ENCODE data around the gene ANK3.

The ANK3 gene

GRCh38 chr10:60187691-60188090 is 202.0 kb downstream of the ANK3 start:
- no peaks in the 10 kb centered on the region for H3K79me1 ChIP-seq (ENCODE audit: low read length)
- no CpG with 5 or more reads among the region's 1 CpG for WGBS (ENCODE audit: extremely low coverage, insufficient coverage, insufficient read length)
- no peaks in the 10 kb centered on the region for H3K79me2 ChIP-seq (ENCODE audit: control insufficient read depth, insufficient read depth, low read length, poor library complexity)
- H3K27me3 ChIP-seq (ENCODE audit: insufficient read depth, low read length), result no peaks in the 10 kb centered on the region
- H4K91ac ChIP-seq (ENCODE audit: low read depth, low read length), result no peak overlapping the region
- H3K14ac ChIP-seq (ENCODE audit: low read length), result no peak overlapping the region
- H3K23ac ChIP-seq (ENCODE audit: low read length), result no peak overlapping the region
- H3K4me1 ChIP-seq (ENCODE audit: control insufficient read depth in 1 of 2, insufficient read depth in 2 of 2, low read length in 2 of 2), result no peaks in the 10 kb centered on the region
- H3K9ac ChIP-seq (ENCODE audit: low read length), result no peak overlapping the region
- H2BK12ac ChIP-seq (ENCODE audit: low read length), result no peak overlapping the region
- H3K4me2 ChIP-seq (ENCODE audit: low read length), result no peak overlapping the region
- H4K8ac ChIP-seq (ENCODE audit: low read depth, low read length), result no peak overlapping the region
- no peak overlapping the region for H3K4me3 ChIP-seq (ENCODE audit: low read depth, low read length)
- H2BK120ac ChIP-seq (ENCODE audit: insufficient read depth, low read length, poor library complexity), result no peak overlapping the region
- no peak overlapping the region for H3K4ac ChIP-seq (ENCODE audit: low read depth, low read length)
- peaks cover 0 to 2% of the 10 kb centered on the region in 2 experiments for H3K36me3 ChIP-seq (ENCODE audit: control insufficient read depth in 1 of 2, insufficient read depth in 2 of 2, low read length in 2 of 2)
- no peak overlapping the region for H4K12ac ChIP-seq (ENCODE audit: low read depth, low read length)
- H2AFZ ChIP-seq (ENCODE audit: insufficient read depth, low read length, poor library complexity), result no peak overlapping the region
- H3K9me3 ChIP-seq (ENCODE audit: insufficient read depth, low read depth, low read length), result no peaks in the 10 kb centered on the region
- no peak overlapping the region for H2BK5ac ChIP-seq (ENCODE audit: low read depth, low read length, poor library complexity)
- DNase-seq, result no peak
- no peak overlapping the region for H2AK5ac ChIP-seq (ENCODE audit: low read length)
- no peak overlapping the region for H3K27ac ChIP-seq (ENCODE audit: low read depth, low read length)
- H3K18ac ChIP-seq (ENCODE audit: low read length), result no peak overlapping the region

GRCh38 chr10:60186315-60187071 is 203.2 kb downstream of the ANK3 start:
- H4K8ac ChIP-seq (ENCODE audit: low read depth, low read length), result no peak overlapping the region
- no peak for DNase-seq
- no CpG with 5 or more reads among the region's 14 CpGs for WGBS (ENCODE audit: extremely low coverage, insufficient coverage, insufficient read length)

GRCh38 chr10:60185421-60185820 is 204.3 kb downstream of the ANK3 start:
- Histone ChIP-seq H3K4me2 (ENCODE audit: low read length) (no peak overlapping the region), H3K14ac (ENCODE audit: low read length) (no peak overlapping the region), H3K9ac (ENCODE audit: low read length) (no peak overlapping the region), H2BK120ac (ENCODE audit: insufficient read depth, low read length, poor library complexity) (no peak overlapping the region), H3K27me3 (ENCODE audit: insufficient read depth, low read length) (no peaks in the 10 kb centered on the region), H3K27ac (ENCODE audit: low read depth, low read length) (no peak overlapping the region), H2AFZ (ENCODE audit: insufficient read depth, low read length, poor library complexity) (no peak overlapping the region), H3K4me3 (ENCODE audit: low read depth, low read length) (no peak overlapping the region), H3K79me2 (ENCODE audit: control insufficient read depth, insufficient read depth, low read length, poor library complexity) (no peaks in the 10 kb centered on the region), H4K91ac (ENCODE audit: low read depth, low read length) (no peak overlapping the region), H3K79me1 (ENCODE audit: low read length) (no peaks in the 10 kb centered on the region), H2AK5ac (ENCODE audit: low read length) (no peak overlapping the region), H4K12ac (ENCODE audit: low read depth, low read length) (no peak overlapping the region), H3K23ac (ENCODE audit: low read length) (no peak overlapping the region), H3K4me1 (ENCODE audit: control insufficient read depth in 1 of 2, insufficient read depth in 2 of 2, low read length in 2 of 2) (no peaks in the 10 kb centered on the region), H3K36me3 (ENCODE audit: control insufficient read depth in 1 of 2, insufficient read depth in 2 of 2, low read length in 2 of 2) (no peaks in the 10 kb centered on the region), H3K4ac (ENCODE audit: low read depth, low read length) (no peak overlapping the region), H3K18ac (ENCODE audit: low read length) (no peak overlapping the region), H4K8ac (ENCODE audit: low read depth, low read length) (no peak overlapping the region), H2BK5ac (ENCODE audit: low read depth, low read length, poor library complexity) (no peak overlapping the region), H3K9me3 (ENCODE audit: insufficient read depth, low read depth, low read length) (no peaks in the 10 kb centered on the region), H2BK12ac (ENCODE audit: low read length) (no peak overlapping the region)
- WGBS (ENCODE audit: extremely low coverage, insufficient coverage, insufficient read length), result no CpG with 5 or more reads among the region's 1 CpG
- DNase-seq, result peak; percentile 64 to 91

More at GRCh38 chr10:60186315-60187071, 203.2 kb downstream of the ANK3 start:
- Histone ChIP-seq H2BK12ac (ENCODE audit: low read length) (no peak overlapping the region), H3K27me3 (ENCODE audit: insufficient read depth, low read length) (no peaks in the 10 kb centered on the region), H3K18ac (ENCODE audit: low read length) (no peak overlapping the region), H3K4ac (ENCODE audit: low read depth, low read length) (no peak overlapping the region), H4K91ac (ENCODE audit: low read depth, low read length) (no peak overlapping the region), H3K79me2 (ENCODE audit: control insufficient read depth, insufficient read depth, low read length, poor library complexity) (no peaks in the 10 kb centered on the region), H3K14ac (ENCODE audit: low read length) (no peak overlapping the region), H3K4me1 (ENCODE audit: control insufficient read depth in 1 of 2, insufficient read depth in 2 of 2, low read length in 2 of 2) (no peaks in the 10 kb centered on the region), H3K4me2 (ENCODE audit: low read length) (no peak overlapping the region), H3K9me3 (ENCODE audit: insufficient read depth, low read depth, low read length) (no peaks in the 10 kb centered on the region), H4K12ac (ENCODE audit: low read depth, low read length) (no peak overlapping the region), H3K36me3 (ENCODE audit: control insufficient read depth in 1 of 2, insufficient read depth in 2 of 2, low read length in 2 of 2) (no peaks in the 10 kb centered on the region), H3K23ac (ENCODE audit: low read length) (no peak overlapping the region), H2BK120ac (ENCODE audit: insufficient read depth, low read length, poor library complexity) (no peak overlapping the region), H2AK5ac (ENCODE audit: low read length) (no peak overlapping the region), H2AFZ (ENCODE audit: insufficient read depth, low read length, poor library complexity) (no peak overlapping the region), H3K79me1 (ENCODE audit: low read length) (no peaks in the 10 kb centered on the region), H2BK5ac (ENCODE audit: low read depth, low read length, poor library complexity) (no peak overlapping the region), H3K27ac (ENCODE audit: low read depth, low read length) (no peak overlapping the region), H3K4me3 (ENCODE audit: low read depth, low read length) (no peak overlapping the region), H3K9ac (ENCODE audit: low read length) (no peak overlapping the region)

GRCh38 chr10:60182691-60183090 is 207.0 kb downstream of the ANK3 start:
- peaks cover 0 to 4% of the 10 kb centered on the region in 2 experiments for H3K4me1 ChIP-seq (ENCODE audit: control insufficient read depth in 1 of 2, insufficient read depth in 2 of 2, low read length in 2 of 2)
- no peak overlapping the region for H3K18ac ChIP-seq (ENCODE audit: low read length)
- H3K9ac ChIP-seq (ENCODE audit: low read length), result no peak overlapping the region
- H3K14ac ChIP-seq (ENCODE audit: low read length), result no peak overlapping the region
- no peak overlapping the region for H2AK5ac ChIP-seq (ENCODE audit: low read length)
- no peaks in the 10 kb centered on the region for H3K79me1 ChIP-seq (ENCODE audit: low read length)
- WGBS (ENCODE audit: extremely low coverage, insufficient coverage, insufficient read length), result no CpG with 5 or more reads among the region's 1 CpG
- H2BK5ac ChIP-seq (ENCODE audit: low read depth, low read length, poor library complexity), result no peak overlapping the region
- H3K23ac ChIP-seq (ENCODE audit: low read length), result no peak overlapping the region
- no peaks in the 10 kb centered on the region for H3K79me2 ChIP-seq (ENCODE audit: control insufficient read depth, insufficient read depth, low read length, poor library complexity)
- H3K4me3 ChIP-seq (ENCODE audit: low read depth, low read length), result no peak overlapping the region
- H2AFZ ChIP-seq (ENCODE audit: insufficient read depth, low read length, poor library complexity), result no peak overlapping the region
- H4K91ac ChIP-seq (ENCODE audit: low read depth, low read length), result no peak overlapping the region
- H2BK12ac ChIP-seq (ENCODE audit: low read length), result no peak overlapping the region
- H3K27ac ChIP-seq (ENCODE audit: low read depth, low read length), result no peak overlapping the region
- DNase-seq, result no peak
- H3K4me2 ChIP-seq (ENCODE audit: low read length), result no peak overlapping the region
- H3K36me3 ChIP-seq (ENCODE audit: control insufficient read depth in 1 of 2, insufficient read depth in 2 of 2, low read length in 2 of 2), result no peaks in the 10 kb centered on the region
- no peak overlapping the region for H2BK120ac ChIP-seq (ENCODE audit: insufficient read depth, low read length, poor library complexity)
- H4K8ac ChIP-seq (ENCODE audit: low read depth, low read length), result no peak overlapping the region
- no peak overlapping the region for H4K12ac ChIP-seq (ENCODE audit: low read depth, low read length)
- no peak overlapping the region for H3K4ac ChIP-seq (ENCODE audit: low read depth, low read length)
- no peaks in the 10 kb centered on the region for H3K9me3 ChIP-seq (ENCODE audit: insufficient read depth, low read depth, low read length)
- H3K27me3 ChIP-seq (ENCODE audit: insufficient read depth, low read length), result no peaks in the 10 kb centered on the region

All from trophoblast cell (in vitro differentiated cells and primary cell).